PFSK-1 (cell line): ENCODE measurements around the gene ATF7.

ENCODE experiments used
- FOXP2 ChIP-seq: optimal IDR thresholded peaks from 2 replicates; pipeline ENCODE3; 2011; ENCODE audit warnings: borderline replicate concordance, control low read depth, inconsistent platforms; ENCODE audit not compliant: insufficient read depth; ENCODE audit errors: extremely low read length, extremely low read depth
- POLR2AphosphoS5 ChIP-seq: IDR thresholded peaks from 2 replicates; pipeline ENCODE4 v1.6.1; 2012; ENCODE audit warnings: low read depth, mild to moderate bottlenecking, control low read depth, low read length, moderate library complexity
- SIN3A ChIP-seq: IDR thresholded peaks from 2 replicates; pipeline ENCODE4 v1.6.1; 2012; ENCODE audit warnings: mild to moderate bottlenecking, low read length, moderate library complexity, borderline replicate concordance; ENCODE audit not compliant: insufficient read depth
- TAF1 ChIP-seq: IDR thresholded peaks from 2 replicates; pipeline ENCODE4 v1.6.1; 2012; ENCODE audit warnings: low read length, control low read depth, borderline replicate concordance; ENCODE audit not compliant: insufficient read depth
- TF ChIP-seq, protein P1 (sequence below), 2 experiments: IDR thresholded peaks; 2 replicates each; pipeline versions ENCODE4 v1.6.1 to v1.8.0; 2011 to 2012; ENCODE audit warnings: low read depth in 2 of 2, low read length in 2 of 2, control low read depth in 1 of 2, inconsistent platforms in 1 of 2, mild to moderate bottlenecking in 1 of 2, moderate library complexity in 1 of 2; ENCODE audit not compliant: insufficient read depth in 1 of 2

ATF7 gene

DNA sequence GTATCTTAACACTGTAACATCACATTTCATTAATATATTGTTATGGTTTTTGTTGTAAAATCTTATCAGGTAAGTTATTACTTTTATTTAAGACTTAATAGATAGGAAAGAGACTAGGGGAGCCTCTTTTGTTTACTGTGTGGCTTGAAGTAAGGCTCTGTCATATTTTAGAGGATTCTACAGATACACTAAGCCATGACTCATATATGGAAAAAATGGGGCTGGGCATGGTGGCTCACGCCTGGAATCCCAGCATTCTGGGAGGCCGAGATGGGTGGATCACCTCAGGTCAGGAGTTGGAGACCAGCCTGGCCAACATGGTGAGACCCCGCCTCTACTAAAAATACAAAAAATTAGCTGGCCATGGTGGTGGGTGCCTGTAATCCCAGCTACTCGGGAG is 95.3 kb downstream of the ATF7 start:
- no peak for TF ChIP-seq FOXP2
- TF ChIP-seq SIN3A, result no peak
- TF ChIP-seq, protein P1, sequence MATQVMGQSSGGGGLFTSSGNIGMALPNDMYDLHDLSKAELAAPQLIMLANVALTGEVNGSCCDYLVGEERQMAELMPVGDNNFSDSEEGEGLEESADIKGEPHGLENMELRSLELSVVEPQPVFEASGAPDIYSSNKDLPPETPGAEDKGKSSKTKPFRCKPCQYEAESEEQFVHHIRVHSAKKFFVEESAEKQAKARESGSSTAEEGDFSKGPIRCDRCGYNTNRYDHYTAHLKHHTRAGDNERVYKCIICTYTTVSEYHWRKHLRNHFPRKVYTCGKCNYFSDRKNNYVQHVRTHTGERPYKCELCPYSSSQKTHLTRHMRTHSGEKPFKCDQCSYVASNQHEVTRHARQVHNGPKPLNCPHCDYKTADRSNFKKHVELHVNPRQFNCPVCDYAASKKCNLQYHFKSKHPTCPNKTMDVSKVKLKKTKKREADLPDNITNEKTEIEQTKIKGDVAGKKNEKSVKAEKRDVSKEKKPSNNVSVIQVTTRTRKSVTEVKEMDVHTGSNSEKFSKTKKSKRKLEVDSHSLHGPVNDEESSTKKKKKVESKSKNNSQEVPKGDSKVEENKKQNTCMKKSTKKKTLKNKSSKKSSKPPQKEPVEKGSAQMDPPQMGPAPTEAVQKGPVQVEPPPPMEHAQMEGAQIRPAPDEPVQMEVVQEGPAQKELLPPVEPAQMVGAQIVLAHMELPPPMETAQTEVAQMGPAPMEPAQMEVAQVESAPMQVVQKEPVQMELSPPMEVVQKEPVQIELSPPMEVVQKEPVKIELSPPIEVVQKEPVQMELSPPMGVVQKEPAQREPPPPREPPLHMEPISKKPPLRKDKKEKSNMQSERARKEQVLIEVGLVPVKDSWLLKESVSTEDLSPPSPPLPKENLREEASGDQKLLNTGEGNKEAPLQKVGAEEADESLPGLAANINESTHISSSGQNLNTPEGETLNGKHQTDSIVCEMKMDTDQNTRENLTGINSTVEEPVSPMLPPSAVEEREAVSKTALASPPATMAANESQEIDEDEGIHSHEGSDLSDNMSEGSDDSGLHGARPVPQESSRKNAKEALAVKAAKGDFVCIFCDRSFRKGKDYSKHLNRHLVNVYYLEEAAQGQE (IDR thresholded peaks at IDR 0.05; ENCODE audit: insufficient read depth in 1 of 2, low read depth in 2 of 2, low read length in 2 of 2), result no peak
- TF ChIP-seq TAF1, result no peak
- no peak for TF ChIP-seq POLR2AphosphoS5

DNA sequence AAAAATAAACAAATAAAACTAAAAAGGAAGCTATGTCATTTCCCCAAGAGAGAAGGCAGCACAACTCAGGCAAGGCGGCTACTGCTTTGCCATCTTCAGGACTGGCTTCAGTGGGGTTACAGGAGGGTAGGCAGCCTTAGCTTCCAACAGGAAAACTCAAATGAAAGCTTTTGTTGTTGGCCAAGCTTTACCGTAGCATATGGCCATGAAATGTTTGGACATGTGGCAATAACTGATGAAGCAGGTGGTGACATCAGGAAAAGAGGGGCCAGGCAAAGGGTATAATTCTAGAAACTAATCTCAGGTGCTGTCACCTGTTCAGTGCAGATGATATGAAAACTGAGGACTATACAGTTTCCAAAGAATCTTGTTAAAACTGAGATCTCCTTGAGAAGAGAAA is 96.1 kb downstream of the ATF7 start:
- TF ChIP-seq FOXP2 (no peak), POLR2AphosphoS5 (no peak), TAF1 (no peak), SIN3A (no peak)
- TF ChIP-seq, protein P1 (IDR thresholded peaks at IDR 0.05; ENCODE audit: insufficient read depth in 1 of 2, low read depth in 2 of 2, low read length in 2 of 2), result no peak

DNA sequence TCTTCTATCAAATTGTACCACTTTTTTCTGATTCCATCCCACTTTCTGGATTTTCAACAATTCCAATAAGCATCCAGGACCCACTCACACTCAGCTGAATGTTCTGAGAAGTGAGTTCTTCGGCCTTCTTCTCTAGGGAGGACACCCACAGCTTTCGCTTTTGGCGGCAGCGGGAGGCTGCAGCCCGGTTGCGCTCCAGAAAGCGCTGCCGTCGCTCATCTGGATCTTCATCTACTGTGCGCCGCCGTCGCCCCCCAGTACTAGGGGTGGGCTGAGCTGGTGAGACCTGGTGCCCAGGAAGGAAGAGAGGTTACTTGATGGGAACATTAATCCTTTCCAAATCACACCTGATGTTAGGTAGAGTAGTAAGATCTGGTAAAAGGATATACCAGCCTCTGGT is 101.7 kb downstream of the ATF7 start:
- TF ChIP-seq TAF1 (no peak), POLR2AphosphoS5 (no peak), SIN3A (no peak), FOXP2 (no peak)
- TF ChIP-seq, protein P1 (IDR thresholded peaks at IDR 0.05; ENCODE audit: insufficient read depth in 1 of 2, low read depth in 2 of 2, low read length in 2 of 2), result no peak

DNA sequence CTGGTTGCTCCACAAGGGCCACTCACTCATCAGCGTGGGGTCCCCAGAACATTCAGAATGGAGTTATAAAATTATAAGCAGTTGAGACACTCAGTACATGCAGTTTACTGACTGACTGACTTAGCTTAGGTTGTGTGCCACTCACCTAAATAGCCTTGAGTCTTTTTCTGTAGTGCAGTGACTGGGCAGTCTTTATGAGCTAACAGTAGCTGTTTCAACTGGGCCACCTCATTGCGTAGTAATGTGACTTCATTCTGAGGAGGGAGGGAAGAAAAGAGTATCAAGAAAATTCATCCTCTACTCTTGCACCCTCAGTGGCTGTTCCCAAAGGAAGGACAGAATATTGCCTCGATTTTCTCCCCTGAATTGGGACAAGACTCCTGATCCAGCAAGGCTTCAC is 103.1 kb downstream of the ATF7 start:
- TF ChIP-seq SIN3A (no peak), FOXP2 (no peak), TAF1 (no peak), POLR2AphosphoS5 (no peak)
- TF ChIP-seq, protein P1 (IDR thresholded peaks at IDR 0.05; ENCODE audit: insufficient read depth in 1 of 2, low read depth in 2 of 2, low read length in 2 of 2), result no peak

DNA sequence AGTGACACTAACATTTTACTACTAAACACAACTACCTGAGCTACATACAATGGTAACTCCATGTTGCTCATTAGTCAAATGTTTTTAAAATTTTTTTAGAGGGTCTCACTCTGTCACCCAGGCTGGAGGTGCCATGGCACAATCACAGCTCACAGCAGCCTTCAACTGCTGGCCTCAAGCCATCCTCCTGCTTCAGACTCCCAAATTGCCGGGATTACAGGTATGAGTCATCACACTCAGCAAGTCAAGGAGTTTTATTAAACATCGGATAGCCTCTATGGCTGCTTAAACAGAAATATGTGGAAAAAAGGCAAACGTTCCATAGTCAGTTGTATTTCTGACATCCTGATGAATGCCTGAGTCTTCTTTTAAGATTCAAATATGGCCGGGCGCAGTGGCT is 107.8 kb downstream of the ATF7 start:
- TF ChIP-seq POLR2AphosphoS5 (no peak), TAF1 (no peak), FOXP2 (no peak), SIN3A (no peak)
- TF ChIP-seq, protein P1 (IDR thresholded peaks at IDR 0.05; ENCODE audit: insufficient read depth in 1 of 2, low read depth in 2 of 2, low read length in 2 of 2), result no peak
